Transverse colon (tissue), 4 donors: Measurements from ENCODE around the gene MLF1. TPM values are rescaled to one million over a fixed set of nuclear protein-coding genes. Genes with fewer than 3 reads are reported as not detected.

Source experiments
- DNase-seq: peaks from one replicate; pipeline ENCODE4 v3.0.0-alpha.2; 2019
- H3K27ac ChIP-seq, 4 donors: fragments of 200-600 bp; sonication (generic); 2 replicates each; pipeline ENCODE4 v1.5.1; 2016 to 2018; ENCODE audit warnings: inconsistent platforms in 4 of 4
- H3K27me3 ChIP-seq: fragments of 200-600 bp; sonication (generic); 2 replicates; pipeline ENCODE4 v1.5.1; 2017; ENCODE audit warnings: inconsistent platforms
- H3K36me3 ChIP-seq, 4 donors: fragments of 200-600 bp; sonication (generic); 2 replicates each; pipeline ENCODE4 v1.5.1; 2017 to 2019; ENCODE audit warnings: inconsistent platforms in 4 of 4
- H3K4me1 ChIP-seq, 4 donors: fragments of 200-600 bp; sonication (generic); 2 replicates each; pipeline ENCODE4 v1.5.1; 2017 to 2020; ENCODE audit warnings: inconsistent platforms in 4 of 4
- H3K4me3 ChIP-seq, 4 donors: fragments of 200-600 bp; sonication (generic); 1 replicate in 1 of 4; 2 replicates in 3 of 4; pipeline versions ENCODE4 v1.5.1 to v1.6.1; 2017 to 2019; ENCODE audit warnings: inconsistent platforms in 4 of 4
- H3K9me3 ChIP-seq, 2 donors: fragments of 200-600 bp; sonication (generic); 2 replicates each; pipeline ENCODE4 v1.5.1; 2017 to 2019; ENCODE audit warnings: inconsistent platforms in 2 of 2
- CTCF ChIP-seq, 5 experiments: fragments of 200-600 bp in 3 of 5; fragments of 450-650 bp in 2 of 5; sonication (generic) in 3 of 5; IDR thresholded peaks; 1 replicate in 2 of 5; 2 replicates in 3 of 5; pipeline ENCODE4 v1.5.1; 2016 to 2017; ENCODE audit warnings: antibody characterized with exemption in 5 of 5, inconsistent platforms in 3 of 5, mild to moderate bottlenecking in 2 of 5, moderate library complexity in 1 of 5
- EP300 ChIP-seq: sonication (generic); formaldehyde crosslinking; IDR thresholded peaks from one replicate; pipeline ENCODE4 v1.6.1; 2017; ENCODE audit warnings: antibody characterized with exemption, low read depth
- POLR2A ChIP-seq: fragments of 450-650 bp; IDR thresholded peaks from one replicate; pipeline ENCODE4 v1.6.1; 2016; ENCODE audit warnings: antibody characterized with exemption, mild to moderate bottlenecking, moderate library complexity
- POLR2AphosphoS5 ChIP-seq, 3 donors: sonication (generic); formaldehyde crosslinking; IDR thresholded peaks; one replicate each; pipeline ENCODE4 v1.6.1; 2016; ENCODE audit warnings: antibody characterized with exemption in 3 of 3
- WGBS, 2 donors: methylation state at CpG; one replicate each; pipeline ENCODE4 v1.1.5; 2018; ENCODE audit warnings: low coverage in 1 of 2; 5-methylcytosine and 5-hydroxymethylcytosine counted together
- in situ Hi-C, 4 donors: fragments of 200-750 bp; cut with MboI; loops; one replicate each; pipeline versions ENCODE4 v1.15.0 to v1.15.1; 2017; ENCODE audit warnings: low sequenced_read_pairs in 3 of 4, low pct_ligation_motif_present in 1 of 4, low pct_unique_long_range_greater_than_20kb in 1 of 4
- intact Hi-C: fragments of 100-400 bp; cut with DNase I; formaldehyde crosslinking; loops from one replicate; pipeline ENCODE4 v1.15.1; 2023; ENCODE audit warnings: low total_unique reads
- total RNA-seq, 4 donors: library from RNA; depleted of rRNA; stranded (reverse); fragments of >200 nt; gene quantifications; one replicate each; pipeline ENCODE4 v1.1.0, GENCODE V29; 2016

MLF1 gene
- total RNA-seq, 4 donors from 2014 or later, result 0.60 to 21.7 (median 3.6) TPM

- Histone ChIP-seq H3K4me1 (no peaks in the 10 kb centered on the region), H3K27ac (no peak overlapping the region), H3K27me3 (no peaks in the 10 kb centered on the region), H3K9me3 (no peaks in the 10 kb centered on the region), H3K4me3 (no peak overlapping the region), H3K36me3 (no peaks in the 10 kb centered on the region)
- DNase-seq, result no peak
- TF ChIP-seq CTCF (IDR thresholded peaks at IDR 0.05) (no peak), POLR2A (no peak), EP300 (no peak), POLR2AphosphoS5 (IDR thresholded peaks at IDR 0.05) (no peak)
- 85% methylated on average over 5 of the region's 5 CpGs; no CpG with 5 or more reads in 1 of the 2 donors for WGBS, 2 donors
- intact Hi-C loops (no loop called here), in situ Hi-C loops (no loop called here)
These were observed 8.3 kb upstream of the MLF1 start for GRCh38 chr3:158562674-158563073.

- H3K36me3 ChIP-seq, result no peaks in the 10 kb centered on the region
- intact Hi-C loops, result no loop called here
- no peaks in the 10 kb centered on the region for H3K4me1 ChIP-seq
- H3K27me3 ChIP-seq, result no peaks in the 10 kb centered on the region
- in situ Hi-C loops, result no loop called here
- no peak overlapping the region for H3K4me3 ChIP-seq
- no peak overlapping the region for H3K27ac ChIP-seq
- no peaks in the 10 kb centered on the region for H3K9me3 ChIP-seq
- no peak for TF ChIP-seq CTCF (IDR thresholded peaks at IDR 0.05)
- no peak for TF ChIP-seq POLR2AphosphoS5 (IDR thresholded peaks at IDR 0.05)
- TF ChIP-seq POLR2A, result no peak
- TF ChIP-seq EP300, result no peak
- DNase-seq, result no peak
These were observed 7.9 kb upstream of the MLF1 start for GRCh38 chr3:158563076-158563475.

GRCh38 chr3:158565076-158565475, 5.9 kb upstream of the MLF1 start:
- Histone ChIP-seq H3K9me3 (no peaks in the 10 kb centered on the region), H3K4me3 (no peak overlapping the region), H3K27ac (no peak overlapping the region), H3K27me3 (no peaks in the 10 kb centered on the region), H3K4me1 (no peaks in the 10 kb centered on the region), H3K36me3 (no peaks in the 10 kb centered on the region)
- TF ChIP-seq POLR2AphosphoS5 (IDR thresholded peaks at IDR 0.05) (no peak), CTCF (IDR thresholded peaks at IDR 0.05) (no peak), EP300 (no peak), POLR2A (no peak)
- 90 to 96% methylated on average over 2 to 6 of the region's 6 CpGs for WGBS, 2 donors
- no peak for DNase-seq
- intact Hi-C loops, result no loop called here
- in situ Hi-C loops, result no loop called here

GRCh38 chr3:158568784-158569183, 2.2 kb upstream of the MLF1 start:
- in situ Hi-C loops (no loop called here), intact Hi-C loops (no loop called here)
- DNase-seq, result no peak
- no peaks in the 10 kb centered on the region for H3K27me3 ChIP-seq
- H3K4me1 ChIP-seq, result peaks cover 0 to 6% (median 5%) of the 10 kb centered on the region in 4 donors
- H3K4me3 ChIP-seq, result no peak overlapping the region
- TF ChIP-seq POLR2A (no peak), POLR2AphosphoS5 (IDR thresholded peaks at IDR 0.05) (no peak), EP300 (no peak), CTCF (IDR thresholded peaks at IDR 0.05) (no peak)
- H3K27ac ChIP-seq, result no peak overlapping the region
- 66 to 79% methylated on average over 3 of the region's 3 CpGs for WGBS, 2 donors
- H3K36me3 ChIP-seq, result no peaks in the 10 kb centered on the region
- no peaks in the 10 kb centered on the region for H3K9me3 ChIP-seq
